K562 (cell line): ENCODE results near the gene ZCCHC14.

ENCODE experiments used
- CTCF ChIP-seq, 3 experiments: IDR thresholded peaks in 2 of 3; conservative IDR thresholded peaks in 1 of 3; 2 replicates each; pipeline ENCODE4 v1.5.1; 2011 to 2012; ENCODE audit warnings: low read length in 3 of 3, mild to moderate bottlenecking in 3 of 3, control low read depth in 2 of 3, improper control_type of control experiment in 1 of 3, inconsistent platforms in 1 of 3, low read depth in 1 of 3, mixed read lengths in 1 of 3, moderate library complexity in 1 of 3; ENCODE audit not compliant: insufficient read depth in 2 of 3
- GMEB1 ChIP-seq: fragments of 250-450 bp; sonication (Bioruptor Pico); IDR thresholded peaks from 2 replicates; pipeline ENCODE4 v1.4.0; 2020; ENCODE audit warnings: mild to moderate bottlenecking
- MXI1 ChIP-seq: IDR thresholded peaks from 2 replicates; pipeline ENCODE4 v1.6.1; 2011; ENCODE audit warnings: low read depth, mild to moderate bottlenecking, improper control_type of control experiment, low read length
- PRPF4 ChIP-seq: fragments of 200-400 bp; formaldehyde crosslinking; IDR thresholded peaks from one replicate; pipeline ENCODE4 v1.6.1; 2017; ENCODE audit warnings: low read length, low read depth, mild to moderate bottlenecking; ENCODE audit not compliant: insufficient read depth, poor library complexity, severe bottlenecking
- RBFOX2 ChIP-seq: fragments of 200-400 bp; formaldehyde crosslinking; IDR thresholded peaks from 2 replicates; pipeline ENCODE4 v1.6.1; 2017; ENCODE audit warnings: low read depth, mild to moderate bottlenecking, low read length, moderate library complexity
- ZBTB33 ChIP-seq: sonication (generic); formaldehyde crosslinking; IDR thresholded peaks from 2 replicates; pipeline ENCODE4 v1.8.1; 2023; ENCODE audit warnings: mild to moderate bottlenecking, missing genetic modification reagents

GRCh38 chr16:87426423-87427215, 66.2 kb downstream of the ZCCHC14 start:
- TF ChIP-seq PRPF4 (no peak), ZBTB33 (no peak), RBFOX2 (no peak), GMEB1 (CRISPR knock-in tag) (no peak), MXI1 (no peak), CTCF (IDR thresholded peaks at IDR 0.05 in 2 of 3, conservative IDR thresholded peaks at IDR 0.05 in 1 of 3; ENCODE audit: insufficient read depth in 2 of 3, low read depth in 1 of 3, low read length in 3 of 3) (no peak)
